GM18873 (cell line): ENCODE results near the gene IL21.
"Not testable (repeated sequence)": the region's sequence is repeated elsewhere in the genome, so short reads cannot be mapped to it uniquely, and the experiment has no call there.

Experiments
- ATAC-seq: cut with Tn5 transposase; IDR thresholded peaks from one replicate; pipeline ENCODE4 v1.9.1; 2021; ENCODE audit warnings: mild to moderate bottlenecking, moderate library complexity, moderate number of reproducible peaks; ENCODE audit not compliant: unreplicated experiment, low FRiP score

Gene IL21

GRCh38 chr4:122584519-122584918 lies 36.3 kb downstream of the IL21 start:
- ATAC-seq: no peak

GRCh38 chr4:122583906-122584305 lies 37.0 kb downstream of the IL21 start:
- ATAC-seq: no peak

GRCh38 chr4:122577808-122578781 lies 42.8 kb downstream of the IL21 start:
- no peak for ATAC-seq

GRCh38 chr4:122577189-122577553 lies 43.7 kb downstream of the IL21 start:
- ATAC-seq: no peak

- ATAC-seq: peak; percentile 47
These were observed 44.3 kb downstream of the IL21 start for GRCh38 chr4:122576261-122577188.

- ATAC-seq: not testable (repeated sequence)
These were observed 46.5 kb downstream of the IL21 start for GRCh38 chr4:122574347-122574746.

GRCh38 chr4:122562449-122562848 lies 58.4 kb downstream of the IL21 start:
- ATAC-seq: no peak
